Measurements from ENCODE around the gene POU6F2. TPM values are rescaled to one million over a fixed set of nuclear protein-coding genes. Genes with fewer than 3 reads are reported as not detected.

Gene POU6F2
- total and polyA plus RNA-seq, 2 donors from 2014 or later, result 0.47 TPM; not detected in 1

GRCh38 chr7:39142750-39143149 is 165.0 kb downstream of the POU6F2 start:
- Histone ChIP-seq H3K27me3 (ENCODE audit: control insufficient read depth, insufficient read depth, low read length) (no peaks in the 10 kb centered on the region), H3K4me3 (ENCODE audit: low read length in 3 of 3) (no peak overlapping the region), H3K27ac (ENCODE audit: low read depth in 2 of 2, low read length in 2 of 2) (no peak overlapping the region), H3K9me3 (ENCODE audit: control insufficient read depth in 2 of 3, insufficient read depth in 1 of 3, low read length in 3 of 3) (no peaks in the 10 kb centered on the region), H3K4me1 (ENCODE audit: control insufficient read depth in 2 of 3, insufficient read depth in 2 of 3, low read depth in 1 of 3, low read length in 3 of 3) (no peaks in the 10 kb centered on the region), H3K36me3 (ENCODE audit: control insufficient read depth in 2 of 3, insufficient read depth in 3 of 3, low read length in 3 of 3) (no peaks in the 10 kb centered on the region), H3K9ac (ENCODE audit: low read length in 3 of 3) (no peak overlapping the region)
- FAIRE-seq (no peak), DNase-seq (no peak)
- intact Hi-C loops (cut with DNase I), result no loop called here
- no peak for TF ChIP-seq CTCF (IDR thresholded peaks at IDR 0.05; ENCODE audit: borderline replicate concordance, extremely low read depth, insufficient read depth)

- H3K4me3 ChIP-seq (ENCODE audit: low read length in 3 of 3), result no peak overlapping the region
- no peak for FAIRE-seq
- intact Hi-C loops (cut with DNase I), result no loop called here
- H3K36me3 ChIP-seq (ENCODE audit: control insufficient read depth in 2 of 3, insufficient read depth in 3 of 3, low read length in 3 of 3), result no peaks in the 10 kb centered on the region
- H3K9me3 ChIP-seq (ENCODE audit: control insufficient read depth in 2 of 3, insufficient read depth in 1 of 3, low read length in 3 of 3), result no peaks in the 10 kb centered on the region
- no peak overlapping the region for H3K27ac ChIP-seq (ENCODE audit: low read depth in 2 of 2, low read length in 2 of 2)
- no peak for DNase-seq
- no peaks in the 10 kb centered on the region for H3K27me3 ChIP-seq (ENCODE audit: control insufficient read depth, insufficient read depth, low read length)
- no peak for TF ChIP-seq CTCF (IDR thresholded peaks at IDR 0.05; ENCODE audit: borderline replicate concordance, extremely low read depth, insufficient read depth)
- H3K9ac ChIP-seq (ENCODE audit: low read length in 3 of 3), result no peak overlapping the region
- H3K4me1 ChIP-seq (ENCODE audit: control insufficient read depth in 2 of 3, insufficient read depth in 2 of 3, low read depth in 1 of 3, low read length in 3 of 3), result no peaks in the 10 kb centered on the region
Measured at GRCh38 chr7:39144420-39144819, 166.7 kb downstream of the POU6F2 start.

DNA sequence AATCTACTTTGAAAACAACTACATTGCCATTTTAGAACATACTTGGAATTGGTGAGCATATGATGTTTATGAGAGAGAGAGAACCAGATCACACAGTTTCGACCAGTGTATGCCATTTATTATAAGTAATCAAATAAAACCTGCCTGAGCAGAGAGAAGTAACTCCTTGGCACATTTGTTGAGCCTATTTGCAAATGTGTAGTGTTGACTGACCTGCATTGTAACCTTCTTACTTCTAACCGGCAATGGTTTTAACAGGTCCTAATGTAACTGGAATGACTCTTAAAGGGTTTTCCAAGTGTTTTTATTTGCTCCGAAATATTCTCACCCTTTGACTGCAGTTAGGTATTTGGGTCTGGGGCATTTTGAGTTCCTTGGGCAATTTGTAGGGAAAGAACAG is 167.6 kb downstream of the POU6F2 start:
- TF ChIP-seq CTCF (IDR thresholded peaks at IDR 0.05; ENCODE audit: borderline replicate concordance, extremely low read depth, insufficient read depth), result no peak
- no peak for FAIRE-seq
- intact Hi-C loops (cut with DNase I), result no loop called here
- Histone ChIP-seq H3K36me3 (ENCODE audit: control insufficient read depth in 2 of 3, insufficient read depth in 3 of 3, low read length in 3 of 3) (no peaks in the 10 kb centered on the region), H3K4me3 (ENCODE audit: low read length in 3 of 3) (no peak overlapping the region), H3K9ac (ENCODE audit: low read length in 3 of 3) (no peak overlapping the region), H3K9me3 (ENCODE audit: control insufficient read depth in 2 of 3, insufficient read depth in 1 of 3, low read length in 3 of 3) (no peaks in the 10 kb centered on the region), H3K27ac (ENCODE audit: low read depth in 2 of 2, low read length in 2 of 2) (no peak overlapping the region), H3K4me1 (ENCODE audit: control insufficient read depth in 2 of 3, insufficient read depth in 2 of 3, low read depth in 1 of 3, low read length in 3 of 3) (no peaks in the 10 kb centered on the region), H3K27me3 (ENCODE audit: control insufficient read depth, insufficient read depth, low read length) (no peaks in the 10 kb centered on the region)
- no peak for DNase-seq

GRCh38 chr7:39145935-39146334 is 168.2 kb downstream of the POU6F2 start:
- Histone ChIP-seq H3K9me3 (ENCODE audit: control insufficient read depth in 2 of 3, insufficient read depth in 1 of 3, low read length in 3 of 3) (no peaks in the 10 kb centered on the region), H3K4me1 (ENCODE audit: control insufficient read depth in 2 of 3, insufficient read depth in 2 of 3, low read depth in 1 of 3, low read length in 3 of 3) (no peaks in the 10 kb centered on the region), H3K9ac (ENCODE audit: low read length in 3 of 3) (no peak overlapping the region), H3K27me3 (ENCODE audit: control insufficient read depth, insufficient read depth, low read length) (no peaks in the 10 kb centered on the region), H3K4me3 (ENCODE audit: low read length in 3 of 3) (no peak overlapping the region), H3K27ac (ENCODE audit: low read depth in 2 of 2, low read length in 2 of 2) (no peak overlapping the region), H3K36me3 (ENCODE audit: control insufficient read depth in 2 of 3, insufficient read depth in 3 of 3, low read length in 3 of 3) (no peaks in the 10 kb centered on the region)
- intact Hi-C loops (cut with DNase I), result no loop called here
- DNase-seq (no peak), FAIRE-seq (no peak)
- no peak for TF ChIP-seq CTCF (IDR thresholded peaks at IDR 0.05; ENCODE audit: borderline replicate concordance, extremely low read depth, insufficient read depth)

All from kidney (tissue), 14 donors.